Mucosa of gallbladder (tissue), 1 donor: Measurements from ENCODE around the gene KRTAP5-10. TPM values are rescaled to one million over a fixed set of nuclear protein-coding genes. Genes with fewer than 3 reads are reported as not detected.
"Not testable (repeated sequence)": the region's sequence is repeated elsewhere in the genome, so short reads cannot be mapped to it uniquely, and the experiment has no call there.

Source experiments
- DNase-seq: peaks from one replicate; pipeline ENCODE4 v3.0.0-alpha.2; 2020; ENCODE audit warnings: low spot score
- total RNA-seq: library from RNA; stranded (reverse); gene quantifications from one replicate; pipeline ENCODE4 v1.2.1, GENCODE V29; 2021
- donor health status: DM: no; HTN: no; CAD: no.

The KRTAP5-10 gene
- total RNA-seq, 1 donor from 2014 or later = not detected

DNA sequence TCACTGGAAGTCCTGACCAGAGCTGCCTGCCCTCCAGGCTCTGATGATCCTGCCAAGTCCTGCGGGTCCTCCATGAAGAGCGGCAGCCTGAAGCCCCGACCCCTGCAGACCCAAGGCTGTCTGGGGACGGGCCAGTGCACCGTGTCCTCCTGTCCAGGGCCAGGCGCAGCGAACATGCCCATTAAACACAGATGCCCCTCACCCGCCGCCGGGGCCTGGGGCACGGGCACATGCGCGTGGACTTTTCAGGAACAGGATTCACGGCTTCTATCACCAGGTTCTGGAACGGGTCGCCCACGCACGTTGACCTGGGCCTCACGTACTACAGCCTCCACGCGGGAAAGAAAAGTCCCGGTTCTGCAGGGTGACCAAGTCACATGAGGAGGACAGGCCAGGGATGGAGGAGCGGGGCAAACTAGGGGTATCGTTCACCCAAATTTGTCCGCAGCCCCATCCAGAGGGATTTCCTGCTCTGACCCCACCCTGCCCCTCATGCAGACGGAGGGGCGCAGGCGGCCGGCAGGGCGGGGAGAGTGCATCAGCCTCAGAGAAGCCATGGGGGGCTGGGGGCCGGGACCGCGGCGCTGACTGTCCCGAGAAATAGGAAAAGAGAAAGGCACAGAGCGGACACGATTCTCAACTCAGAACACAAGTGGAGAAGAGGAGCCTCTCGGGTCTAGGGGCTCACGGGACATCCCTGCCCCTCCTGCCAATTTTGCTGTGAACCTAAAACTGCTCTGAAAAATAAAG lies 5.9 kb downstream of the KRTAP5-10 start:
- not testable (repeated sequence) for DNase-seq

DNA sequence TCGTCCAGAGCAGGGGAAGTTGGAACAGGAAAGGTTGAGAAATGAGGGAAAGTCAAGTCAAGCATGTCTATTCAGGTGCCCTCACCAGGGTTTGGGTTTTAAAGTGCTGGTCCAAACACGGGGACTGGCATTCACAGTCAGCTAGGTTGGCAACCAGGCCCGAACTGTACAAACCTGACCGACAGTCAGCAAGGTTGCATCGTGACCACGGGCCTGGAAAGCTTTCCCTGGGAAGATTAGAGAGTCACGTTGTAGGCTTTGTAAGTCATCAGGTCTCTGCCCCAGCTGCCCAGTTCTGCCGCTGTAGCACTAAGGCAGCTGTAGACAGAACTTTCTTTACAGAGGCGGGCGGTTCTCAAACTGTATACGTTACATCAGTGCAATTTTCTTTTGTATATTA lies 7.4 kb downstream of the KRTAP5-10 start:
- no peak for DNase-seq

DNA sequence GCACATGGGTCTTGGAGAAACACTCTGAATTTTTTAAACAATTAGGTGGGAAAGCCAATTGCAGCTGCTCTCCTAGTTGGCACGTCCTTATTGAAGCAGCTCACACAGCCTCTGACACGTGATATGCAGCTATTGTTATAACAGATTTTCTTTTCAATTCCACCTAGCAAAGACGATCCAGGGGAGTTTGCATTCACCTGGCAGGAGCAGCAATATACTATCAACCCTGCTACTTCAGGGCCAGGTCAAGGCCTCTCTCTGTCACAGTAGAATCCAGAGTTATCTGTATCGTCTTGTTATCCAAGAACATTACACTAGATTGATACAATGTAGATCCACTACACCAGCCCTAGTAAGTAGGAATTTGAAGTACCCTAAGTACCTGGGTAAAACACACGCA lies 9.1 kb downstream of the KRTAP5-10 start:
- DNase-seq = no peak

DNA sequence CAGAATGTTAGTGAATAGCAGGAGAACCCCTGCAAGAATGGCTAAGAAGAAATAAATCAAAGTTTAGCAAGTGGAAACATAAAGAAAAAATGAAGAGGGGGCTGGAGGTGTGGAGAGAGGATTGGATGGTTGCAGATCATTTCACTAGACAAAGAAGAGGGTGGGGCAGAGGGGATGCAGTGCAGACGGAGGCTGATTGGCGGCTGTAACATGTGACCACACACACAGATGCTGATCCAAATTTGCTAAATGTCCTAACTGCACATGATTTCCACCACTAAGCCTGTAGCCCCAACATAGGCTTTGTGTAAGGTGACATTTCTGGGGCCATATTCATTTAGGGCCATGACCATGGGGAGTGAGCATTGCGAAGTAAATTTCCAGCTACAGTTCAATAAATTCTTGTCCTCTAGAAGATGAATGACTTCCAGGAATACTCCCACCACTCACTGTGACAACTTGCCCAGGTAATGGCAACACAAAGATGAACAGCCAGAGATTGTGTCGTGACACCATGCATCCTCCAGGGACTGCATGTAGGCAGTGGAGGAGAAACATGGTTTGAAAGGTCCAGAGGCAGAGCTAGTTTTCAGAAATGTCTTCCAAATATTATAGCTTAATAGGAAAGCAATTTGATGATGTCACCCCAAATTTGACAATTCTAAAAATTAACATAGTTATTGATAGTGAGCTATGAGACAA lies 10.5 kb downstream of the KRTAP5-10 start:
- no peak for DNase-seq

DNA sequence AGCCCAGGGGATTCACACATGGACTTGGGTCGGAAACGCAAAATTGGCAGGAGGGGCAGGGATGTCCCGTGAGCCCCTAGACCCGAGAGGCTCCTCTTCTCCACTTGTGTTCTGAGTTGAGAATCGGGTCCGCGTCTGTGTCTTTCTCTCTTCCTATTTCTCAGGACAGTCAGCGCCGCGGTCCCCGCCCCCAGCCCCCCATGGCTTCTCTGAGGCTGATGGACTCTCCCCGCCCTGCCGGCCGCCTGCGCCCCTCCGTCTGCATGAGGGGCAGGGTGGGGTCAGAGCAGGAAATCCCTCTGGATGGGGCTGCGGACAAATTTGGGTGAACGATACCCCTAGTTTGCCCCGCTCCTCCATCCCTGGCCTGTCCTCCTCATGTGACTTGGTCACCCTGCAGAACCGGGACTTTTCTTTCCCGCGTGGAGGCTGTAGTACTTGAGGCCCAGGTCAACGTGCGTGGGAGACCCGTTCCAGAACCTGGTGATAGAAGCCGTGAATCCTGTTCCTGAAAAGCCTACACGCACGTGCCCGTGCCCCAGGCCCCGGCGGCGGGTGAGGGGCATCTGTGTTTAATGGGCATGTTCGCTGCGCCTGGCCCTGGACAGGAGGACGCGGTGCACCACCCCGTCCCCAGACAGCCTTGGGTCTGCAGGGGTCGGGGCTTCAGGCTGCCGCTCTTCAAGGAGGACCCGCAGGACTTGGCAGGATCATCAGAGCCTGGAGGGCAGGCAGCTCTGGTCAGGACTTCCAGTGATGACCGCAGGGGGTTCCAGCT lies 11.5 kb downstream of the KRTAP5-10 start:
- not testable (repeated sequence) for DNase-seq

DNA sequence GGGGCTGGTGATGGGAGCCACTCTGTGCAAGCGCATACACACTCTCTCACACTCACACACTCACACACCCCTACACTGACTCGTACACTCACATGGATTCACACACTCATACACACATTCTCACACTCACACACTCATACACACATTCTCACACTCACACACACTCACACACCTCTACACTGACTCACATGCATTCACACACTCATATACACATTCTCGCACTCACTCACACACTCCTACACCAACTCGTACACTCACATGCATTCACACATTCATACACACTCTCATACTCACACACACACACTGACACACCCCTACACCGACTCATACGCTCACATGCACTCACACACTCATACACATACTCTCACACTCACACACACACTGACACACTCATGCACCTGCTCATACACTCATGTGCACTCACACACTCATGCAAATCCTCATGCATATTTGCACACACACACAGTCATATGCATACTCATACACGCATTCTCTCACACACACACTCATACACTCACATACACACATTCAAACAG lies 12.2 kb downstream of the KRTAP5-10 start:
- no peak for DNase-seq

DNA sequence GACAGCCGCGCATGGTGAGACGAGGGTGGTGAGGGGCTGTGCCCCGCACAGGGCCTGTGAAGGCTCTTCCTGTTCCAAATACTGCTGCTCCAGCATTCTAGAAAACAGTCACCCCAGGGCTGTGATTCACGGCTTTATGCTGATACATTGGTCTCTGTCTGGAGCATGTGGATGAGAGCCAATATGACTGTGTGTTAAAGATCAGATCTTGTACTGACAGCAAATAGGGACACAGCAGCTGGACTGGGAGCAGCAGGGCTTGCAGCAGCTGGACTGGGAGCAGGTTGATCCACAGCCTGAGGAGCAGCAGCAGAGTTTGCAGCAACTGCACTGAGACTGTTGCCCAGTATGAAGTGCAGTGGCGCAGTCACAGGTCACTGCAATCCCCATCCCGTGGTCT lies 14.2 kb downstream of the KRTAP5-10 start:
- DNase-seq = not testable (repeated sequence)

DNA sequence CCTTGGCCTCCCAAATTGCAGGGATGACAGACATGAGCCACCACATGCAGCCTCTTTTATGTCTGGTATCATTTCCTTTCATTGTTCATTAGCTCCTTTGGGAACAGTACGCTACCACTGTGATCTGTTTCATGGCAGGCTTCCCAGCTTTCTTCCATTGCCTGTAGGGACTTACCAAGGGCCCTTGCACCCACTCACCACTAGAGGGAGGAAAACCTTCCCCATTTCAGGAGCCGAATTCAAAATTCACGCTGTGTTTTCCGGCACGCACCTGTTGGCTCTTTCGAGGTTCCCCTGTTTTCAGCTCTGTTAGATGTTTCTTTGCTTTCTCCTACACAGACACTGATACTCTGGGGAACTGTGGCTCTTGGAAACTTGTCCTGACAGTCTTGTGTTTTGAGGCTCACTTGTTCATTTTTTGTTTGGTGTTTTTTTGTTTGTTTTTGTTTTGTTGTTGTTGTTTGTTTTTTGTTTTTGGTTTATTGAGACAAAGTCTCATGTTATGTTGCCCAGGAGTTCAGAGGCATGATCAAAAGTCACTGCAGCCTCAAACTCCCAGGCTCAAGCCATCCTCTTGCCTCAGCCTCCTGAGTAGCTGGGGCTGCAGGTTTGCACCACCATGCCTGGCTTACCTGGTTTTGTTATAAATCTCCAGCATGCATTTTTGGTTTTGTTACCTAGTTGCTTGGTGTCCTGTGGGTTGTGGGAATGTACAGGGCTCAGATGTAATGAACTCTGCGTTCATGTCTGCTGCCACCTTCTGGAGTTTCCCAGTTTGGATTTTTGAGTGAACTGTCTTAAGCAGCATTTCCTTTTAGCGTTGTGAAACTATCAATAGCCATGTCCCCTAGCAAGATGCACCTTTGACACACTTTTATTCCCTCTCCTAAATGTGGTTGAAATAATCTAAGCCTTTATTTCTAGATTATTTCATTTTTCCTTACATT lies 15.0 kb downstream of the KRTAP5-10 start:
- DNase-seq = peak; percentile 84

DNA sequence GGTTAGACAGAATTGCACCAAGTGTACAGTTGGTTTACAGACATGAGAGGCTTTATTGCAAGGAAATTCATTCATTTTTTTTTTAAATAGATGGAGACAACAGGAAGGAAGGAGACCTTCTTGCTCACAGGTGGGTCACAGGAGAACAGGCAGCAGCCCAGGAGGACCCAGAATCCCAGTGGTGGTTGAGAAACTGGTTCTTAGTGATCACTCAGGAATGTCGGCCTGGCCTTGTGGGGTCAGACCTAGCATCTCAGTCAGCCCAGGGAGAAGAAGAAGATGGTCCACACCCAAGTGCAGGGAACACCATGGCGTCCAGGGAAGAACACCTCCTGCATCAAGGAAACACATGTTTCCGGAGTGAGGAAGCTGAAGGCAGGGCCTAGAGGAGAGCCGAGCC lies 16.5 kb downstream of the KRTAP5-10 start:
- DNase-seq = no peak

DNA sequence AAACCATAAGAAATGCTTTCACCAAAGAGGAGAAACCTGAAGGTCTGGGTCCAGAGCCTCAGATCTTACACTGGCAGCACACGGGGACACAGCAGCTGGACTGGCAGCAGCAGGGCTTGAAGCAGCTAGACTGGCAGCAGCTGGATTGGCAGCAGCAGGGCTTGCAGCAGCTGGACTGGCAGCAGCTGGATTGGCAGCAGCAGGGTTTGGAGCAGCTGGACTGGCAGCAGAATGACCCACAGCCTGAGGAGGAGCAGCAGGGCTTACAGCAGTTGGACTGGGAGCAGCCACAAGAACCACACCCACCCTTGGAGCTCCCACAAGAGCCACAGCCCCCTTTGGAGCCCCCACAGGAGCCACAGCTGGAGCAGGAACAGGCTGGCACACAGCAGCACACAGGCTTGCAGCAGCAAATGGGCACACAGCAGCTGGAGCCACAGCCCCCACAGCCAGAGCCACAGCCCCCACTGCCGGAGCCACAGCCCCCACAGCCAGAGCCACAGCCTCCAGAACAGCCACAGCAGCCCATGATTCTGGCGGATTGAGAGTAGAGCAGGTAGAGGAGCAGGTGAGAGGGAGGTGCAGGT lies 17.0 kb downstream of the KRTAP5-10 start, which contains the start of gene KRTAP5-11:
KRTAP5-11 (minus strand) TSS at position 567 of the 587 bp plus-strand sequence; CDS start at position 529, 38 bp downstream.
- DNase-seq = no peak

DNA sequence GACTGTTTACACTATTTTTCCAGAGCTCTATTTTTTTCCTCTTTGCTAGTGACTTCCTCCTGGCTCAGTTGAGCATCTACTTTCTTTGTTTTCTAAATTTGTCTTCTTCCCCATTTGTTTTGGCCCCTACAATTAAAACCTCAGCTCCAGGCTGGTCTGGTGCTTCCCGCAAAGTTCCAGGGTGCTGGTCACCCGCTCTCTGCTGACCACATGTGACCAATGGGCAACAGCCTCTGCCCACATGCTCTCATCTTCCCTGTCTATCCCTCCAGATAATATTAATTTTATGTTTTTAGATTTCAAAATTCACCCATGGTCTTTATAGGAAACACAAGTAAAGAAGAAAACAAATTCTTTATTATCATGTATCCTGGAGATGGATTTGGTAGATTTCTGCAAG lies 17.6 kb downstream of the KRTAP5-10 start:
- not testable (repeated sequence) for DNase-seq

DNA sequence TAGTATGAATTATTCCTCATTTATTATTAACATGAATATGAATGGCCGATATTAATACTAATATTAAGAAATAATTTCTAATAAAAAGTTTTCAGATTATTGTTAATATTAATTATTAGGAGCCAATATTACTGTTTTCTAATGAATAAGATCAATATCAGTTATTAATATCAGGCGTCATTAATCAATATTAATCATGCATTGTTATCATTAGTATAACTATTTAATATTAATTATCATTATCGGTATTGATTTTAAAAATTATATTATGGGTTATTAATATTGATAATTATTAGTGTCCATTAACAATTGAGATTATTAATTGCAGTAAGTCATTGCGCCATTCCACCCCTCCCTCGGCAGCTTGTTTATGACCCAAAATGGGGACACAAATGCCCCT lies 20.3 kb downstream of the KRTAP5-10 start:
- DNase-seq = not testable (repeated sequence)

DNA sequence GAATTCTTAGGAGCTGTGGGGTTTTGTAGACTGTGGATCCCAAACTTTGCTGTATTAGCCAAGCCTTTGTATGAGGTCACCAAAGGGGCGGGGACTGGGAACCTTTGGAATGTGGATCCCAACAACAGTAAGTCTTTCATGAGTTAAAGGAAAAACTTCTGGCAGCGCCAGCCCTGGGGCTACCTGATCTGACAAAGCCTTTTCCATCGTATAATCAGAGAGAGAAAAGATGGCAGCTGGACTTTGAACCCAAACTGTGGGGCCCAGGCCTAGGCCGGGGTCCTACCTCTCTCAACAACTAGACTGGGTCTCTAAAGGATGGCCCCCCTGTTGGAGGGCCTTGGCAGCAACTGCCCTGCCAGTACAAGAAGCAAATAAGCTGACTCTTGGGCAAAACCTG lies 23.0 kb downstream of the KRTAP5-10 start:
- peak; percentile 53 for DNase-seq

DNA sequence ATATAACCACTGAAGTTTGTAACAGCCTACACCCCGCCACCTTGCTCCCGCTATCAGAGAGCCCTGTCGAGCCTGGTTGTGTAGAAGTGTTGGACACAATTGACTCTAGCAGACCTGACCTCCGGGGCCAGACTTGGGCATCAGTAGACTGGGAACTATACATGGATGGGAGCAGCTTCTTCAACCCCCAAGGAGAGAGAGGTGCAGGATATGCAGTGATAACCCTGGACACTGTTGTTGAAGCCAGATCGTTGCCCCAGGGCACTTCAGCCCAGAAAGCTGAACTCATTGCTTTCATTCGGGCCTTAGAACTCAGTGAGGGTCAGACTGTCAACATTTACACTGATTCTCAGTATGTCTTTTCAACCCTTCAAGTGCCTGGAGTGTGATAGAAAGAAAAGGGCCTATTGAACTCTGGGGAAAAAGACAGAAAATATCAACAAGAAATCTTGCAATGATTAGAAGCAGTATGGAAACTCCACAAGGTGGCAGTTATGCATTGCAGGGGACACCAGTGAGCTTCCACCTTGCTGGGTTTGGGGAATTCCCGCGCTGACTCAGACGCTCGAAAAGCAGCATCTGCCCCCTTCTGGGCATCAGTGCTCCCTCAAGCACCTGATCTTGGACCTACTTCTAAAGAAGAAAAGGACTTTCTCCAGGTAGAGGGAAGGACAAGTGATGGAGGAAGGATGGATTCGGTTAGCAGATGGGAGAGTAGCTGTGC lies 23.6 kb downstream of the KRTAP5-10 start:
- not testable (repeated sequence) for DNase-seq

DNA sequence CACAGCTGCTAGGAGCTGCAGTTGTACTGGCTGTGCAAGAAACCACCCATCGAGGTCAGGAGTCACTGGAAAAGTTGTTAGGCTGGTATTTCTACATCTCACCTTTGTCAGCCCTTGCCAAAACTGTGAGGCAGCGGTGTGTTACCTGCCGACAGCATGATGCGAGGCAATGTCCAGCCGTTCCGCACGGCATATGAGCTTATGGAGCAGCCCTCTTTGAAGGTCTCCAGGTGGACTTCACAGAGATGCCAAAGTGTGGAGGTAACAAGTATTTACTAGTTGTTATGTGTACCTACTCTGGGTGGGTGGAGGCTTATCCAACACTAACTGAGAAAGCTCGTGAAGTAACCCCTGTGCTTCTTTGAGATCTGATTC lies 24.2 kb downstream of the KRTAP5-10 start:
- not testable (repeated sequence) for DNase-seq

DNA sequence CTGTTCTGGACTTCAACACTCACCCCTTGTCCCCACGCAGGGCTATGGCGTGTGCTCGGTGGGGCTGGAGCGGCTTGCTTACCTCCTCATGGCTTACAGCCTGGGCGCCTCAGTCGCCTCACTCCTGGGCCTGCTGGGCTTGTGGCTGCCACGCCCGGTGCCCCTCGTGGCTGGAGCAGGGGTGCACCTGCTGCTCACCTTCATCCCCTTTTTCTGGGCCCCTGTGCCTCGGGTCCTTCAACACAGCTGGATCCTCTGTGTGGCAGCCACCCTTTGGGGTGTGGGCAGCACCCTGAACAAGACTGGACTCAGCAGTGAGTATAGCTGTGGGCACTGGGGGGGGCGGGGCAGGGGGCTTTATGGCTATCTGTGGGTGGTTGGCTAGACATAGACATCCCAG lies 37.9 kb downstream of the KRTAP5-10 start:
- DNase-seq = not testable (repeated sequence)

DNA sequence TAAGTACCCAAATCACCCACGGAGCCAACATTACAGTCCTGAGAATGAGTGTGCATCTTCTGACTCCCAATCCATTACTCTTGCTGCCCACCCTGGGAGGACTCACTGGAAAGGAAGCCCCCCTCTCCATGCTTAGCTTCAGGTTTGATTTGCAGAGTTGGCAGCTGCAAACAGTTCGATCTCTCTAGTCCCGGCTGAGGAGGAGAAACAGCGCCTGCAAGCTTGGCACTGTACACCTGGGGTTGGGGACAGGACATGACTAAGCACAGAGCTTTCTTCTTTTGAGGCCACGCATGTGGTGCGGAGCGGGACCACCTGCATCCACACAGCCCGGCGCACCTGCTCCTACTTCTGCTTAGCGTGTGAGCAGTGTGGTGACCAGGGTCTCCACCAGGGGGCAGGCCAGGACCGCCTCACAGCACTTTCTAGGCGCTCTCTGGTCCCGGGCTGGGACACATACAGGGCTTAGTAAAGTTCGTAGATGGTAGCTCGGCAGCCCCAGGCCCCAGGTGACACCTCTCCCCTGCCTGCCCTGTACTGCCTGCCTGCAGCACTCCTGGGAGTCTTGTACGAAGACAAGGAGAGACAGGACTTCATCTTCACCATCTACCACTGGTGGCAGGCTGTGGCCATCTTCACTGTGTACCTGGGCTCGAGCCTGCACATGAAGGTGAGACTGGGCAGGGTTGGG lies 39.6 kb downstream of the KRTAP5-10 start:
- not testable (repeated sequence) for DNase-seq

DNA sequence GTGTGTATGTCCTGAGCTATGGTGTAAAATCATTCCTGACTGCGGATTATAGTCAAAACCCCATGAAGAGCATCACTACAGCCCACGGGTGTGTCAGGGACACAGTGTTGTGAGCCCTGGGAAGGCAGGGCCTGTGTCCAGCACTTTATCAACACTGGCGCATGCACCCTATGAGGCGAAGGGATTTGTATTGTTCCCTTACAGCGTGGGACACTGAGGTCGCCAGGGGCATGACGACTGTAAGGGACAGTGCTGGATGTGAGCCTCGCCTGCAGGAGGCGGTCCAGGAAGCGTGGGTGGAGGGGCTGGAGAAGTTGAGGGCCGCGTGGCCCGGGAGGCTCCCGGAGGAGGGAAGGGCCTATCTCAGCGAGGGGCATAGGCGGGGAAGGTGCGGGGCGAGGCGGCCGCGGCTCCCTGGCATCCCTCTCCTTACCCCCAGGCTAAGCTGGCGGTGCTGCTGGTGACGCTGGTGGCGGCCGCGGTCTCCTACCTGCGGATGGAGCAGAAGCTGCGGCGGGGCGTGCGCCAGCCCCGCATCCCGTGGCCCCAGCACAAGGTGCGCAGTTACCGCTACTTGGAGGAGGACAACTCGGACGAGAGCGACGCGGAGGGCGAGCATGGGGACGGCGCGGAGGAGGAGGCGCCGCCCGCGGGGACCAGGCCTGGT lies 41.6 kb downstream of the KRTAP5-10 start:
- not testable (repeated sequence) for DNase-seq
